ENCODE data around the gene LRP8.

- TF ChIP-seq POLR2AphosphoS5 (IDR thresholded peaks at IDR 0.05) = no peak
- no peak for TF ChIP-seq CTCF (IDR thresholded peaks at IDR 0.05)
- no peak for TF ChIP-seq POLR2A (IDR thresholded peaks at IDR 0.05)
Observed at GRCh38 chr1:53328009-53328461, at the start of gene LRP8.
